T47D (cell line): ENCODE measurements around the gene GPRC5C.
A peak's percentile ranks its signal among the peaks of the same experiment; 100 is the strongest.

ENCODE experiments used
- DNase-seq, 2 experiments: peaks; one replicate each; pipeline versions ENCODE4 v3.0.0 to v3.0.0-alpha.2; 2011 to 2012; ENCODE audit warnings: low read depth in 1 of 2, low spot score in 1 of 2
- JUND ChIP-seq: IDR thresholded peaks from 2 replicates; pipeline ENCODE4 v1.6.1; 2012; ENCODE audit warnings: low read depth
- in situ Hi-C: cut with HindIII; loops from 2 replicates; pipeline ENCODE4 v1.10.0; 2016; ENCODE audit warnings: low sequenced_read_pairs, low pct_unique_long_range_greater_than_20kb

Gene GPRC5C

DNA sequence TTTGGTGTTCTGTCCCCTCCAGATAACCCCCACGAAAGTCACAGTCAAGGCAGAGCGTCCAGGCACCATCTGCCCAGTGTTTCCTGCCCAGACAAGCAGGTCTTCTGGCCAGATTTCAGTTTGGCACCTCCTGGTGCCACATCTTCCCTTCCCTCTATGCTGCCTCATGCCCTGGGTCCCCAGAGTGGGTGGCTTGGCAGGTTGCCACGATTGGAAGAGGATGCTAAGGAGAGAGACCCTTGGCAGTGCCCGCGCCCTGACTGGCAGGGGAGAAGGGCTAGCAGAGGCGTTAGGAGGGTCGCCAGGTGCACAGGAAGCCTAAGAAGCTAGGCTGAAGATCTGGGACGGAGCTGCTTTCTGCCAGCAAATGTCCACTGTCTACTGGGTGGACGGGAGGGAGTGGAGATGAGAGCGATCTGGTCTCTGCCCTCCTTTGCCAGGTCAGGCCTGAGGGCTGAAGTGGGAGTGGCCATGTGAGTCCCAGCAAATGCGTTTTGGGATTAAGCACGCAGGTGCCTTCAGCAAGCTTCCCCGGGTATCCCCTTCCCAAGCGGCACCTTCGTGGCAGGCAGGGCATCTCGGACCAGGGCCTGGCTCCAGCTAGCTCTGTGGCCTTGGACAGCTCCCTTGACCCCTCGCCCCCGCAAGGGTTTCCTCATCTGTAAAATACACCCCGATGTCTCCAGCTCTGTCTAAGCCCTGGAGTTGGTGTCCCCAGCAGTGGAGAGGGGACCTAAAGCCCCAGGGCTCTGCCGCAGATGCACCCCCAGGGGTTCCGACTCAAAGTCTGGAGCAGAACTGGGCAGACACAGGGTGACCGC lies 21.2 kb downstream of the GPRC5C start:
- DNase-seq = peak in 1 of 2 experiments; percentile 79
- TF ChIP-seq JUND = no peak
- in situ Hi-C loops = no loop called here

DNA sequence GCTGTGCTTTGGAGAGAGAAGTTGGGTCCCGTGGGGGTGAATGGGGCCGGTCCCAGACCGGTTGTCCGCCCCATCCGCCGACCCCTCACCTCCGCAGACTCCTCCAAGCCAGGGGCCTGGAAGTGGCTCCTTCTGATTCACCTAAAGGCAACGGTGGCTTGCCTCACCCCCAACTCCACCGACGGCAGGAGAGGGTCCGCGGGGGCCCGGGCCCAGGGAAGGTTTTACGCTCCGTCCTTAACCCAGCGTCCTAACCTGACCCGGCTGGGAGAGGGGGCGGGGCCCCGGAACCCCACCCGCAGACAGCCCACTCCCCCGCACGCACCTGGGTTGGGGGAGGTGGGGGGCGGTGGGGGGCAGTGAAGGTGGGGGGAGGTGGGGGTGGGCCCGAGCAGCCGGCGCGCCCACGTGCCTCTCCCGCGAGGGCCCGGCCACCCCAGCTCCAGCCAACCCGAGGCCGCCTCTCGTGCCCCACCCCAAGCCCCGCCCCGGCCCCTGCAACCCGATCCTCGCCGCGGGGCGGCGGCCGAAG lies 21.8 kb downstream of the GPRC5C start:
- in situ Hi-C loops = no loop called here
- TF ChIP-seq JUND = no peak
- DNase-seq = peak; percentile 94 to 99

DNA sequence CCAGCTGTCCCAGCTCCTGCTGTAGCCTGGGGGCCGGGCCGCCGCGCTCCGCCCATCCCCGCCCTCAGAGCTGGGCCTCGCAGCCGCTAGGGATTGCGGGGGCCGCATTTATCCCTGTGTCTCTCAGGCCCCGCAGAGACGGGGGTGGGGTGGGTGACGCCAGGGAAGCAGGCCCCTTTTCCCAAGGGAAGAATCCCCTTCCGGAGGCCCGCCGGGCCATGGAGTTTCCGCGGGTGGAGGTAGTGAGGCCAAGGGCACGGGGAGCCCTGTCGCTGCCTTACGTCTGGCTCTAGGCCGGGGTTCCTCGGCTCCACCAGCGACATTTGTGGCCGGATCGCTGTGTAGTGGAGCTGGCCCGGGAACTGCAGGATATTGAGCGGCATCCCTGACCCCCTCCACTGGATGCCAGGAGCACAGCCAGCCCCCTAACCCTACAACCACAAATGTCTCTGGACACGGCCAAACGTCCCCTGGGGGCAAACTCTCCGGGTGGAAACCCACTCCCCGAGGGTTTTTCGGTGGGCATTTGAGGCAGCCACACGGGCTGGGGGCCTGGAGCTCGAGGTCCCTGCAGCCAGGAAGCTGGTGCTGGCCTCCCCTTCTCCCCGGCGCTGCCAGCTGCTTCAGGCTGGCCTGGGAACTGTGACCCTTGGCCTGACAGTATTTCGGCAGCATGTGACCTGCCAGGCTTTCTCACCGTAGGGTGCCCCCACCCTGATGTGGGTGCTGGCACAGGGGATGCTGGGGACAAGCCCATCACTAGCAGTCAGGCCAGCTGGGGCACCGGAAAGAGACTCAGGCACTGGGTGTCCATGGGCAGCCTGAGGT lies 22.5 kb downstream of the GPRC5C start:
- DNase-seq = no peak
- in situ Hi-C loops = no loop called here
- TF ChIP-seq JUND = no peak

DNA sequence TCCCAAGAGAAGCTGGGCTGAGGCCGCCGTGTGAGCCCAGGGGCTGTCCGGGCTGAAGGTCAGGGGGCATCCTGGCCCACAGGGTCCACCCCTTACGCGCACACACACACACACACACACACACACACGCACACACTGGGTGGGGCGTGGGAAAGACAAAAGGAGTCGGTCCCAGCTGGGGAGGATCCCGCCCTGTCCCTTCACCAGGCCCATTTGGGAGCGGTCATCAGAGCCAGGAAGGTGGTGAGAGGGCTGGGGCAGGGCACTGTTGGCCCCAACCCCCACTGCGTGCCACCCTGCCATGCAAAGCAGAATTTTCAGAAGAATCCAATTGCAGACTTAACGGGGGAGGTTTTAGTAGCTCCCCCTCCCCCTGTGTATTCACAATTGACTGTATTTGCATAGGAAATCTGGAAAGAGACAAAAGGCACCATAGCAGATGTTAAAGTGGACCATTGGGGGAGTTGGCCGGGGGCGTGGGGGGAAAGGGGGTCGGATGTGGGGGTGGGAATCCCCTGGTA lies 23.2 kb downstream of the GPRC5C start:
- DNase-seq = no peak
- no peak for TF ChIP-seq JUND
- in situ Hi-C loops = no loop called here

DNA sequence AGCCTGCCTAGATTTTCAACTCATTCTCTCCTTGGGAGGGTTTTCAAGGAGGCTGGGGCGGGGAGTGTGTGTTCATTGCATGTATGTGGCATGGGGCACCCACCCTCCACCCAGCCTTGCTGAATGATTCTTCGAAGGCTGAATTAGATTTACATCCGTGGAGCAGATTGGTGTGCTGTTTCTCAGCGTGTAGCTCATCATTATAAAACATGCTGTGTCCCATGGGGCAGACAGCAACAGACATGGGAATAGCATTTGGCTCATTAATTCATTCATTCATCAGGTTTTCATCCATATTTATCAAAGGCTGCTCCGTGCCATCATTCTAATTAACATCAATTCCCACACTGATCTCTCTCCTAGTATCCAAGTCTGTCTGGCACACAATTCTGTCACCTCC lies 23.9 kb downstream of the GPRC5C start:
- DNase-seq = no peak
- in situ Hi-C loops = no loop called here
- TF ChIP-seq JUND = no peak

DNA sequence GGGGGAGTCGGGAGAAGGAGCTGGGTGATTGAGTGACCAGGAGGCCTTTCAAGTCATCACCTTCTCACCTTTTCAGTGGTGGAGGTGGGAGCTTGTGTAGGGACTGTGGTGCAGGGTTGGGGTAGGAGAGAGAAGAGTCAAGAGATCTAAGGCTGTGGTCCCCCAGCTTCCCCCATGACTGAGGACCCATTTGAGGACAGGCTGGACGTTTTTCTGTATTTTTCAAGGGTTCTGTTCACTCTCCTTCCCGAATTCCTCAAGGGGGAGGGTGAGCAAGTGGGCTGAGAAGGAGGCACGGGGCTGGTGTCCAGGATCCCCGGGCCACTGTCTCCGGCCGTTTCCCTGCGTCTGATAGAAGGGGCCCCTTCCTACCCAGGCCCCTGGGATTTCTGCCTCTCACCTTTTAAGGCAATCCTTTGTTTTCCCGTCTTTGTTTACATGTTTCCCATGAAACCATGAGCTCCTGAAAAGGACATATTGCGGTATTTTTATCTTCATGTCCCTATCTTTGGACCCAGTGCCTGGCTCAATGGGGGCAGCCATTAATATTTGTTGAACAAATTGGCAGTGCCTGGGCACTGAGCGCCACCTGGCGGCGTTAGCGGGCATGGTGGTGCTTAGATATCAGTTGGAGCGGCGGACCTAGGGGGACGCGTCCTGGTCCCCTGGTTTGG lies 25.4 kb downstream of the GPRC5C start:
- in situ Hi-C loops = no loop called here
- TF ChIP-seq JUND = no peak
- DNase-seq = peak; percentile 78 to 81

DNA sequence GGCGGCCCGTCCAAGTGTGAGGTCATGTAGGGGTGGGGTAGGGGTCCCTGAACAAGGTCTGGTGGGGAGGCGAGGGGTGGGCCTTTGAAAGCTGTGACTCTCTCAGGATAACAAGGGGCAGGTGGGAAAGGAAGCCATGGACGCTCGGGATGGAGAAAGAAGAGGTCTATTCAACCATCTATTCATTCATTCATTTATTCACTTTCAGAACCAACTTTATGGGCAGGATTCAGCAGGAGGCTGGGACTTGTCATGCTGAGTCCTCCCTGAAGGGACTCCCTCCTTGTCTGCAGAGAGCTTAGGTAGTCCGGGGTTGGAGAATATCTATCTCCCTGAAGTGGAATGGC lies 25.9 kb downstream of the GPRC5C start:
- no peak for DNase-seq
- no peak for TF ChIP-seq JUND
- in situ Hi-C loops = no loop called here

DNA sequence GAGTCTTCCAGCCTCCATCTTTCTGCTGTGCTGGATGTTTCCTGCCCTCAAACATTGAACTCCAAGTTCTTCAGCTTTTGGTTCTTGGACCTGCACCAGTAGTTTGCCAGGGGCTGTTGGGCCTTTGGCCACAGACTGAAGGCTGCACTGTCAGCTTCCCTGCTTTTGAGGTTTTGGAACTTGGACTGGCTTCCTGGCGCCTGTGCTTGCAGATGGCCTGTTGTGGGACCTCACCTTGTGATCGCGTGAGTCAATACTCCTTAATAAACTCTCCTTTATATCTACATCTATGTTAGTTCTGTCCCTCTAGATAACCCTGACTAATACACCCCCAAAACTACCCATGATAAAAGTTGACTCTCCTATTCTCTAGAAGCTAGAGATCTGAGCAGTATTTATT lies 26.9 kb downstream of the GPRC5C start:
- no peak for DNase-seq
- in situ Hi-C loops = no loop called here
- no peak for TF ChIP-seq JUND

DNA sequence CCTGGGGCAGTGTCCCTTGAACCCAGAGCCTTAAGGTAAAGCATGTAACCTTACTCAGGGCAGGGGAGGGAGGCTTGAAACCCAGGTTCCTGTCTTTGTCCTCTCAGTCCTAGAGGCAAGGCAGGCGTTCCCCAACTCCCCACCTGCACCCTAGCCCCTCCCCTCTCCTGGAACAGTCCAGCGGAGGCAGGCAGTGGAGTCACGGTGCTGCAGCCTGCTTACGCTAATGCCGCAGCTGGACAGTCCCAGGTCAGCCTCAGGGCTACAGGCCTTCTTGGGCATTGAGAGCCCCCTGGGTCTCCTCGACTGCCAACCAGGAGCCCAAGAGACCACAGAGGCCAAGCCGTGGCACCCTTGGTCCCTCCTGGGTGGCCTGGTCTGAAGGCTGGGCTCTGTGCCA lies 27.7 kb downstream of the GPRC5C start:
- no peak for DNase-seq
- TF ChIP-seq JUND = no peak
- in situ Hi-C loops = no loop called here

DNA sequence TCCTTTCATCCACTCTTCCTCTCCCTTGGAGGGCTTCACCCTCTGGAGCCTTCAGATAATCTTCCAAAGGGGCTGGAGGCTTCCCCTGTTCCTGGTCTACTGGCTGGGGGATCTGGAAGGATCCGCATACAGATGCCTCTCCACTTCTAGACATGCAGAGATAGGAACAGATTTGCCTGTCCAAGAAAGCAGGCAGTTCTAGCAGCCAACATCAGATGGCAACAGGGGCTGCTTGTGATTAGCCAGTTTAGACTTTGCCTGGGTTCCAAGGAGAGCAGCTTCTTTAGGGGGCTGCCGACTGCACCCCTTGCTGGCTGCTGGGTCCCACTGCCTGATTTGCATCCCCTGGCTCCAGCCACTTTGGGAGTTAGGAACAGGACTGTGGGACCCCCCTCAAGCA lies 28.4 kb downstream of the GPRC5C start:
- no peak for DNase-seq

DNA sequence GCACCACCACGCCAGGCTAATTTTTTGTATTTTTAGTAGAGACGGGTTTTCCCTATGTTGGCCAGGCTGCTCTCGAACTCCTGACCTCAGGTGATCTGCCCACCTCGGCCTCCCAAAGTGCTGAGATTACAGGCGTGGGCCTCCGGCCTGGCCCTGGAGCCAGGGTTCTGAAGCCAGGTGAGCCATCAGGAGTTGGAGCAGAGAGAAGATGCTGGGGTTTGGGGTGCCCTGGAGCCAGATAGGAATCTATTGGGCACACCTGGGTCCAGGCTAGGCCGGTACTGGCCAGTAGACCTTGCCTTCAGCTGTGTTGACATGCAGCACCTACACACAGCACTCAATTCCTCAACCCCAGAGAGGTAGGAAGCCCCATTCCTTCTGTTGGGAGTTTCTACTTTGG lies 29.1 kb downstream of the GPRC5C start:
- no peak for DNase-seq
- in situ Hi-C loops = no loop called here
- no peak for TF ChIP-seq JUND

More for the DNA sequence above, 28.4 kb downstream of the GPRC5C start:
- in situ Hi-C loops = no loop called here
- TF ChIP-seq JUND = no peak

DNA sequence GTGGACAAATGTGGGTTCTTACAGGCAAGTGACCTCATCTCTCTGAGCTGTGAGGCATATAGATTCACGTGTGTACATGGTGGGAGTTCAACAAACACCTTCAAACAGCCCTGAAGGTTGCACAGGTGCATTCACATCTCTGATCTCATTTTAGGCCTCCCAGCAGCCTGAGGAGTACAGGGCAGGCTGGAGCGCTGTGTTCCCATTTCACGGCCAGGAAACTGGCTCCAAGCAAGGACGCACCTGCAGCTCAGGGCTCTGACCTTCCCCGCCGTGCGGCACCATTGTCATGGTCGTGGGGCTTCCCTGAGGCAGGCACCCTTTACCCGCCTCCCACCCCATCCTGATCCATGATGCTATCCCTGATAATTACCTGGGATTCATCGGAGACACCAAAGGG lies 29.7 kb downstream of the GPRC5C start:
- no peak for TF ChIP-seq JUND
- DNase-seq = no peak
- in situ Hi-C loops = no loop called here
